CD4-positive, CD25-positive, alpha-beta regulatory T cell (primary cell): Measurements from ENCODE around the gene CFAP65. TPM values are rescaled to one million over a fixed set of nuclear protein-coding genes. Genes with fewer than 3 reads are reported as not detected.

ENCODE experiments used
- ATAC-seq, 2 donors: fragments of 150-1000 bp; cut with Tn5 transposase; one replicate each; pipeline ENCODE4 v1.10.0; 2021; ENCODE audit warnings: low read depth in 2 of 2, moderate number of reproducible peaks in 2 of 2, moderate library complexity in 1 of 2
- DNase-seq, 3 donors: peaks; one replicate each; pipeline versions ENCODE4 v3.0.0 to v3.0.0-alpha.2; 2012 to 2022; ENCODE audit warnings: mixed read lengths in 1 of 3
- H3K27ac ChIP-seq: one replicate; pipeline ENCODE4 v1.7.0; 2013; ENCODE audit warnings: mild to moderate bottlenecking, low read length; ENCODE audit not compliant: insufficient read depth, poor library complexity, severe bottlenecking
- H3K27me3 ChIP-seq: one replicate; pipeline ENCODE4 v1.7.0; 2013; ENCODE audit warnings: low read length; ENCODE audit not compliant: control insufficient read depth, insufficient read depth
- H3K36me3 ChIP-seq: one replicate; pipeline ENCODE4 v1.7.0; 2013; ENCODE audit warnings: mild to moderate bottlenecking, low read length, moderate library complexity; ENCODE audit not compliant: control insufficient read depth, insufficient read depth
- H3K4me1 ChIP-seq: 2 replicates; pipeline ENCODE4 v1.7.0; 2013; ENCODE audit warnings: mild to moderate bottlenecking, low read length; ENCODE audit not compliant: insufficient read depth, control insufficient read depth, poor library complexity, severe bottlenecking
- H3K4me3 ChIP-seq: one replicate; pipeline ENCODE4 v1.7.0; 2013; ENCODE audit warnings: low read depth, mild to moderate bottlenecking, low read length, moderate library complexity
- H3K9me3 ChIP-seq, 2 experiments: 1 replicate in 1 of 2; 2 replicates in 1 of 2; pipeline ENCODE4 v1.7.0; 2013; ENCODE audit warnings: low read length in 2 of 2, mild to moderate bottlenecking in 1 of 2, moderate library complexity in 1 of 2; ENCODE audit not compliant: control insufficient read depth in 2 of 2
- H3K27ac Mint-ChIP-seq, 3 donors: one replicate each; pipeline ENCODE4 v1.8.0; 2020 to 2022; ENCODE audit warnings: mild to moderate bottlenecking in 3 of 3, mixed read lengths in 3 of 3, moderate library complexity in 2 of 3
- H3K27me3 Mint-ChIP-seq: one replicate; pipeline ENCODE4 v1.8.0; 2022; ENCODE audit warnings: mild to moderate bottlenecking, mixed read lengths
- H3K36me3 Mint-ChIP-seq: one replicate; pipeline ENCODE4 v1.8.0; 2020; ENCODE audit warnings: mixed read lengths
- H3K4me1 Mint-ChIP-seq, 4 donors: one replicate each; pipeline ENCODE4 v1.8.0; 2020 to 2022; ENCODE audit warnings: mixed read lengths in 4 of 4, mild to moderate bottlenecking in 1 of 4
- H3K4me3 Mint-ChIP-seq, 4 donors: one replicate each; pipeline ENCODE4 v1.8.0; 2020 to 2022; ENCODE audit warnings: mild to moderate bottlenecking in 4 of 4, mixed read lengths in 4 of 4, moderate library complexity in 3 of 4
- H3K9me3 Mint-ChIP-seq, 7 donors: one replicate each; pipeline ENCODE4 v1.8.0; 2020 to 2022; ENCODE audit warnings: mixed read lengths in 7 of 7, mild to moderate bottlenecking in 3 of 7, moderate library complexity in 2 of 7
- polyA plus RNA-seq, 4 donors: library from polyadenylated mRNA; unstranded; fragments of 300-500 nt; fragmentation: Illumina TruSeq; gene quantifications; one replicate each; pipeline ENCODE4 v1.2.3, GENCODE V29; 2021
- total RNA-seq: library from RNA; stranded (reverse); gene quantifications from one replicate; pipeline ENCODE4 v1.2.3, GENCODE V29; 2022

Gene CFAP65
- total and polyA plus RNA-seq, 5 donors from 2014 or later: not detected

- ATAC-seq: peak; percentile 58 to 66
- H3K4me1 Mint-ChIP-seq: peaks cover 0 to 21% (median 2%) of the 10 kb centered on the region in 4 donors
- H3K27ac ChIP-seq: no peak overlapping the region
- peaks cover 19% of the 10 kb centered on the region for H3K4me1 ChIP-seq
- peaks cover 39% of the 10 kb centered on the region for H3K27me3 ChIP-seq
- no peak overlapping the region for H3K27ac Mint-ChIP-seq
- peak overlapping the region in 1 of 4 donors; percentile 11 for H3K4me3 Mint-ChIP-seq
- H3K36me3 Mint-ChIP-seq: no peaks in the 10 kb centered on the region
- no peak overlapping the region for H3K4me3 ChIP-seq
- peaks cover 88% of the 10 kb centered on the region for H3K27me3 Mint-ChIP-seq
- H3K9me3 Mint-ChIP-seq: peaks cover 0 to 2% (median 0%) of the 10 kb centered on the region in 7 donors
- H3K36me3 ChIP-seq: no peaks in the 10 kb centered on the region
- peak; percentile 55 to 63 (median 57) for DNase-seq
- H3K9me3 ChIP-seq: no peaks in the 10 kb centered on the region
These were observed 45.2 kb downstream of the CFAP65 start for GRCh38 chr2:218995972-218996711.

- H3K4me3 ChIP-seq: no peak overlapping the region
- peaks cover 38% of the 10 kb centered on the region for H3K27me3 ChIP-seq
- DNase-seq (no peak), ATAC-seq (no peak)
- H3K9me3 Mint-ChIP-seq: peaks cover 0 to 2% (median 0%) of the 10 kb centered on the region in 7 donors
- H3K27ac ChIP-seq: no peak overlapping the region
- H3K4me3 Mint-ChIP-seq: no peak overlapping the region
- H3K4me1 ChIP-seq: peaks cover 19% of the 10 kb centered on the region
- peaks cover 88% of the 10 kb centered on the region for H3K27me3 Mint-ChIP-seq
- no peak overlapping the region for H3K27ac Mint-ChIP-seq
- H3K9me3 ChIP-seq: no peaks in the 10 kb centered on the region
- no peaks in the 10 kb centered on the region for H3K36me3 ChIP-seq
- H3K36me3 Mint-ChIP-seq: no peaks in the 10 kb centered on the region
- peaks cover 0 to 25% (median 2%) of the 10 kb centered on the region in 4 donors for H3K4me1 Mint-ChIP-seq
These were observed 45.8 kb downstream of the CFAP65 start for GRCh38 chr2:218995561-218995960.

- H3K27ac ChIP-seq: no peak within 1 kb of the TSS
- no peaks in the 10 kb centered on the region for H3K36me3 ChIP-seq
- Mint-ChIP-seq H3K36me3 (no peaks in the 10 kb centered on the region), H3K27ac (no peak within 1 kb of the TSS), H3K4me3 (peak within 1 kb of the TSS in 1 of 4 donors; percentile 7), H3K9me3 (peaks cover 0 to 3% (median 0%) of the 10 kb centered on the region in 7 donors), H3K27me3 (peaks cover 92% of the 10 kb centered on the region), H3K4me1 (peaks cover 0 to 28% (median 2%) of the 10 kb centered on the region in 4 donors)
- no peak within 1 kb of the TSS for H3K4me3 ChIP-seq
- H3K9me3 ChIP-seq: no peaks in the 10 kb centered on the region
- peaks cover 44% of the 10 kb centered on the region for H3K27me3 ChIP-seq
- peaks cover 19% of the 10 kb centered on the region for H3K4me1 ChIP-seq
- no peak for ATAC-seq
- no peak for DNase-seq
These were observed 47.7 kb downstream of the CFAP65 start, which contains the start of gene CRYBA2 for GRCh38 chr2:218993345-218994315. Gene CRYBA2, minus strand, starts transcription at chr2:218993422. Its CDS starts 246 bp downstream, at chr2:218993176.

GRCh38 chr2:218992703-218993344, 48.5 kb downstream of the CFAP65 start:
- Histone ChIP-seq H3K36me3 (no peaks in the 10 kb centered on the region), H3K27me3 (peaks cover 46% of the 10 kb centered on the region), H3K9me3 (no peaks in the 10 kb centered on the region), H3K4me3 (no peak overlapping the region), H3K27ac (no peak overlapping the region), H3K4me1 (peaks cover 19% of the 10 kb centered on the region)
- no peak for DNase-seq
- Mint-ChIP-seq H3K27ac (no peak overlapping the region), H3K4me3 (no peak overlapping the region), H3K27me3 (peaks cover 90% of the 10 kb centered on the region), H3K4me1 (peaks cover 0 to 28% (median 2%) of the 10 kb centered on the region in 4 donors), H3K9me3 (peaks cover 0 to 3% (median 0%) of the 10 kb centered on the region in 7 donors), H3K36me3 (no peaks in the 10 kb centered on the region)
- ATAC-seq: no peak

- H3K4me3 Mint-ChIP-seq: no peak overlapping the region
- no peak for ATAC-seq
- H3K27ac Mint-ChIP-seq: no peak overlapping the region
- H3K27me3 Mint-ChIP-seq: peaks cover 90% of the 10 kb centered on the region
- Histone ChIP-seq H3K4me1 (peaks cover 19% of the 10 kb centered on the region), H3K27me3 (peaks cover 49% of the 10 kb centered on the region), H3K9me3 (no peaks in the 10 kb centered on the region), H3K4me3 (no peak overlapping the region), H3K27ac (no peak overlapping the region), H3K36me3 (no peaks in the 10 kb centered on the region)
- H3K4me1 Mint-ChIP-seq: peaks cover 0 to 27% (median 2%) of the 10 kb centered on the region in 4 donors
- H3K9me3 Mint-ChIP-seq: peaks cover 0 to 3% (median 0%) of the 10 kb centered on the region in 7 donors
- no peak for DNase-seq
- no peaks in the 10 kb centered on the region for H3K36me3 Mint-ChIP-seq
These were observed 49.1 kb downstream of the CFAP65 start for GRCh38 chr2:218992196-218992595.

GRCh38 chr2:218991674-218992168, 49.6 kb downstream of the CFAP65 start:
- Mint-ChIP-seq H3K9me3 (peaks cover 0 to 3% (median 0%) of the 10 kb centered on the region in 7 donors), H3K4me3 (no peak overlapping the region), H3K4me1 (peaks cover 0 to 26% (median 2%) of the 10 kb centered on the region in 4 donors), H3K27ac (no peak overlapping the region), H3K36me3 (no peaks in the 10 kb centered on the region), H3K27me3 (peaks cover 90% of the 10 kb centered on the region)
- Histone ChIP-seq H3K4me3 (no peak overlapping the region), H3K27ac (no peak overlapping the region), H3K36me3 (no peaks in the 10 kb centered on the region), H3K9me3 (no peaks in the 10 kb centered on the region), H3K27me3 (peaks cover 54% of the 10 kb centered on the region), H3K4me1 (peaks cover 19% of the 10 kb centered on the region)
- ATAC-seq (no peak), DNase-seq (no peak)

GRCh38 chr2:218990612-218991011, 50.7 kb downstream of the CFAP65 start:
- Histone ChIP-seq H3K27ac (no peak overlapping the region), H3K36me3 (no peaks in the 10 kb centered on the region), H3K4me1 (peaks cover 13% of the 10 kb centered on the region), H3K4me3 (no peak overlapping the region), H3K27me3 (peaks cover 56% of the 10 kb centered on the region), H3K9me3 (no peaks in the 10 kb centered on the region)
- Mint-ChIP-seq H3K36me3 (no peaks in the 10 kb centered on the region), H3K27me3 (peaks cover 90% of the 10 kb centered on the region), H3K4me1 (peaks cover 0 to 24% (median 2%) of the 10 kb centered on the region in 4 donors), H3K4me3 (no peak overlapping the region), H3K9me3 (peaks cover 0 to 5% (median 0%) of the 10 kb centered on the region in 7 donors), H3K27ac (no peak overlapping the region)
- ATAC-seq (no peak), DNase-seq (no peak)
